ENCODE measurements around the gene IFT52. TPM values are rescaled to one million over a fixed set of nuclear protein-coding genes. Genes with fewer than 3 reads are reported as not detected.

Gene IFT52
- total RNA-seq, 4 donors from 2014 or later = 6.9 to 18.5 (median 13.0) TPM

DNA sequence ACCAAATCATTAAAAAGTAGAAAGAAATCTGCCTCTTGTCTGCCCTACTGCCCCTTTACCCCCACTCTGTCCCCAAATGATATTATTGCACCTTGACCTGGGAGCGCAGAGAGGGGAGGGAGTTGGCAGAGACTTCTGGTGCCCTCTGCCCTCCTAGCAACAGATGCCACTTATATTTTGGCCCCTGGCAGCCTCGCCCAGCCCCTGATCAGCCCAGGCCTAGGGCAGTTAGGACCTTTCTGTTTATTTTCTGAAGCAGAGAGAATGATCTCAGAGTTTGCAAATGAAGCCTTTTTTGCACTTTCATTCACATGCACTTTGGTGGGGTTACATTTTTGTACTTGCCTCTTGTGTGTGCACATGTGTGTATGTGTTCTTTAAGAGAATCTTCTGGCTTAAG lies 40.3 kb upstream of the IFT52 start:
- TF ChIP-seq, protein P1, sequence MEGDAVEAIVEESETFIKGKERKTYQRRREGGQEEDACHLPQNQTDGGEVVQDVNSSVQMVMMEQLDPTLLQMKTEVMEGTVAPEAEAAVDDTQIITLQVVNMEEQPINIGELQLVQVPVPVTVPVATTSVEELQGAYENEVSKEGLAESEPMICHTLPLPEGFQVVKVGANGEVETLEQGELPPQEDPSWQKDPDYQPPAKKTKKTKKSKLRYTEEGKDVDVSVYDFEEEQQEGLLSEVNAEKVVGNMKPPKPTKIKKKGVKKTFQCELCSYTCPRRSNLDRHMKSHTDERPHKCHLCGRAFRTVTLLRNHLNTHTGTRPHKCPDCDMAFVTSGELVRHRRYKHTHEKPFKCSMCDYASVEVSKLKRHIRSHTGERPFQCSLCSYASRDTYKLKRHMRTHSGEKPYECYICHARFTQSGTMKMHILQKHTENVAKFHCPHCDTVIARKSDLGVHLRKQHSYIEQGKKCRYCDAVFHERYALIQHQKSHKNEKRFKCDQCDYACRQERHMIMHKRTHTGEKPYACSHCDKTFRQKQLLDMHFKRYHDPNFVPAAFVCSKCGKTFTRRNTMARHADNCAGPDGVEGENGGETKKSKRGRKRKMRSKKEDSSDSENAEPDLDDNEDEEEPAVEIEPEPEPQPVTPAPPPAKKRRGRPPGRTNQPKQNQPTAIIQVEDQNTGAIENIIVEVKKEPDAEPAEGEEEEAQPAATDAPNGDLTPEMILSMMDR (IDR thresholded peaks at IDR 0.05) = no peak
- no peak for TF ChIP-seq POLR2A (IDR thresholded peaks at IDR 0.05)
- Histone ChIP-seq H3K4me3 (no peak overlapping the region), H3K9me3 (no peaks in the 10 kb centered on the region), H3K27me3 (no peaks in the 10 kb centered on the region), H3K4me1 (no peaks in the 10 kb centered on the region), H3K36me3 (peaks cover 0 to 22% (median 0%) of the 10 kb centered on the region in 3 donors), H3K27ac (no peak overlapping the region)
- 86 to 90% methylated on average over 2 of the region's 2 CpGs for WGBS, 2 donors
- DNase-seq = no peak
- intact Hi-C loops (cut with DNase I) = no loop called here

DNA sequence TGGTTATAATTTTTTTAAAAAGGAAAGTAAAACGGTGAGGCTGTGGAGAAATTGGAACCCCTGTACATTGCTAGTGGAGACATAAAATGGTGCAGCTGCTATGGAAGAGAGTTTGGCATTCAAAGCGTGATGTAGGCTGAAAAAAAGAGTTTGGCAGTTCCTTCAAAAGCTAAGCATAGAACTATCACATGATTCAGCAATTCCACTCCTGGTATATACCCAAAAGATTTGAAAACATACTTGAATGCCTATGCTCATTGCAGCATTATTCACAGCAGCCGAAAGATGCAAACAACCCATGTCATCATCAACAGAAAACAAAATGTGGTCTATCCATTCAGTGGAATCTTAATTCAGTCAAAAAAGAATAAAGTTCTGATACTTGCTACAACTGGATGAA lies 36.4 kb upstream of the IFT52 start:
- H3K9me3 ChIP-seq = no peaks in the 10 kb centered on the region
- H3K36me3 ChIP-seq = no peaks in the 10 kb centered on the region
- H3K4me3 ChIP-seq = no peak overlapping the region
- TF ChIP-seq, protein P1 (IDR thresholded peaks at IDR 0.05) = no peak
- TF ChIP-seq POLR2A (IDR thresholded peaks at IDR 0.05) = no peak
- WGBS, 2 donors = 71 to 74% methylated on average over 3 of the region's 3 CpGs
- DNase-seq = no peak
- no peaks in the 10 kb centered on the region for H3K4me1 ChIP-seq
- intact Hi-C loops (cut with DNase I) = no loop called here
- no peak overlapping the region for H3K27ac ChIP-seq
- H3K27me3 ChIP-seq = no peaks in the 10 kb centered on the region

GRCh38 chr20:43558412-43559146 lies 32.2 kb upstream of the IFT52 start, which contains the start of gene SGK2:
Gene SGK2 (plus strand): TSS chr20:43559027. CDS start chr20:43566496, 7,469 bp downstream.
- intact Hi-C loops (cut with DNase I) = no loop called here
- WGBS, 2 donors = 81 to 82% methylated on average over 10 to 12 of the region's 12 CpGs
- no peak for TF ChIP-seq POLR2A (IDR thresholded peaks at IDR 0.05)
- TF ChIP-seq, protein P1 (IDR thresholded peaks at IDR 0.05) = no peak
- H3K27me3 ChIP-seq = no peaks in the 10 kb centered on the region
- H3K27ac ChIP-seq = no peak within 1 kb of the TSS
- no peak for DNase-seq
- H3K4me1 ChIP-seq = no peaks in the 10 kb centered on the region
- no peak within 1 kb of the TSS for H3K4me3 ChIP-seq
- H3K9me3 ChIP-seq = no peaks in the 10 kb centered on the region
- H3K36me3 ChIP-seq = no peaks in the 10 kb centered on the region

DNA sequence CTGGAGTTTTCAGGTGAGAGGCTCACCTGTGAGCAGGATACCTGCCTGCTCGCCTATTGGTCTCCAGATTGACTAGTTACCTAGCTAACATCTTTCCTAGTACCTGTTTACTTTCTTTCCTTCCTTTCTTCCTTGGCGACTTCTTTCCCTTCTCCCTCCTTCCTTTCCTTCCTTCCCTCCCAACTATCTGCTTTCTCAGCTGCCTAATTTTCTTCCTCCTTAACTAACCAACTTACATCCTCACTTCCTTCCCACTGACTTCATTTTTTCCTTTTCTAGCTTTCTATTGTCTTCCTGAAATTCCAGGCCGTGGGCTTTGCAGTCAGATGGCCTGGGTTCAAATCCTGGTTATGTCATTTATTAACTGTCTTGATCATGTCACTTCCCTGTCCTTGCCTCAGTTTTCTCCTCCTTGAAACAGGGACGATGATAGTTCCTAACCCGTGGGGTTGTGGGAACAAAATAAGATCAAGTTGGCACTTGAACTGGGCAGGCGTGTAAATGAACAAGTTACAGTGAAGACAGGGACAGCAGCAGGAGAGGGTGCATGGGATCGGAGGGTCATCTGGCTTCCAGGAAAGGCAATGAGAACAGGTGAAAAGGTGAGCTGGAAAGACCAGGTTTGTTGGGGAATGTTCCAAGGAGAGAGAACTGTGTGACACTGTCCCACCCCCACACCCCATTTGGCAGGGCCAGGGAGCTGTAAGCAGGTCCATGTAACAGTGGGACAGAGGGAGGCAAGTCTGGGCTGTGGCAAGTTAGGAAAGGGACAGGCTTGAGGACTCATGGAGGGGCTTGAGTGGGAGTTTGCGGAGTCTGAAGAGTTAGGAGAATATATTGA lies 31.4 kb upstream of the IFT52 start:
- TF ChIP-seq, protein P1 (IDR thresholded peaks at IDR 0.05) = no peak
- TF ChIP-seq POLR2A (IDR thresholded peaks at IDR 0.05) = no peak
- Histone ChIP-seq H3K9me3 (no peaks in the 10 kb centered on the region), H3K4me3 (no peak overlapping the region), H3K27ac (no peak overlapping the region), H3K4me1 (no peaks in the 10 kb centered on the region), H3K36me3 (no peaks in the 10 kb centered on the region), H3K27me3 (no peaks in the 10 kb centered on the region)
- no peak for DNase-seq
- 65 to 82% methylated on average over 7 of the region's 8 CpGs for WGBS, 2 donors
- intact Hi-C loops (cut with DNase I) = no loop called here

- no peak for DNase-seq
- intact Hi-C loops (cut with DNase I) = no loop called here
- TF ChIP-seq, protein P1 (IDR thresholded peaks at IDR 0.05) = no peak
- TF ChIP-seq POLR2A (IDR thresholded peaks at IDR 0.05) = no peak
- 83 to 84% methylated on average over 3 of the region's 3 CpGs for WGBS, 2 donors
- Histone ChIP-seq H3K4me3 (no peak overlapping the region), H3K27ac (no peak overlapping the region), H3K4me1 (no peaks in the 10 kb centered on the region), H3K36me3 (no peaks in the 10 kb centered on the region), H3K27me3 (no peaks in the 10 kb centered on the region), H3K9me3 (no peaks in the 10 kb centered on the region)
Measured at GRCh38 chr20:43560974-43561373, 29.8 kb upstream of the IFT52 start.

All from esophagus squamous epithelium (tissue), 5 donors.